Stimulated activated CD4-positive, alpha-beta T cell treated with anti-CD3 and anti-CD28 coated beads, Interleukin-1b, Interleukin-23, amount 100 ng/mL, for 48 hours (primary cell): ENCODE measurements around the gene PCYT2.
A peak's percentile ranks its signal among the peaks of the same experiment; 100 is the strongest.

Experiments used
- DNase-seq: peaks from one replicate; pipeline ENCODE4 v3.0.0-alpha.2; 2020

Gene PCYT2

DNA sequence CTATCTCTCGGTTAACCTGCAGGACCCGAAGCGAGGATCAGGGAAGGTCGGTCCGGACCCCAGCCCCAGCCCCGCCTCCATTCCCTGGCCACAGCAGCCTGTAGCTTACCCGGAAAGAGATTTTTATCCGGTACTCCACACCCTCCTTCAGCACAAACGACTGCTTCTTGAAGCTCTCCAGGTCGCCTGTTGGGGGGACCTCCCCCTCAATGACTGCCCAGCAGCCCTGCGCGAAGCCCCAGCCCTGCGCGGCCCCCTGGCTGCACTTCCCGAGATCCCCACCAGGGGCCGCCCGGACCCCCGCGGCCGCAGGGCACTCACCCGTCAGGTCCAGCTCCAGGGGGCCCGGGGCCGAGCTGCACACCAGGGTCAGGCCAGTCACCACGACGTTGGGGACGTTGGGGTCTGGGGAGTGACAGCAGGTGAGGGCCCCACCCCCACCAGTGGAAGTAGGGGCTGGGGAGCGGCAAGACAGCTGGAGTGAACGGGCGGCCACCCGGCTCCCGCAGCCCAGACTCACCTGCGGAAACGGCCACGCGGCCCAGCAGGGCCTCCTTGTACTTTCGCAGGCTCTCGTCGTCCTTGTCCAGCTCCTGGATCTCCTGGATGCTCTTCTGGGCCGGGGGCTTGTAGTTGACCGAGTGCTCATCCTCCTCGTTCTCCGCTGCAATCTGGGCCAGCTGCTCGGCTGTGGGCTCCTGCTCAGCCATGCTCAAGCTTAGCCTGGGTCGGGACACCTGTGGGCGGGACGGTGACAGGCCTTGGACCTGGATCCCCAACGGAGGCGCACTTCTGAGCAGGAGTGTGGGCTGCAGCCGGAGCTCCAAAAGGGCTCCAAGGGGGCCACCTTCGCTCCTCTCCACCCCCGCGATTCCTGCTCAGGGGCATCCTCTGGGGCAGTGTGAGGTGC is 41.7 kb downstream of the PCYT2 start:
- DNase-seq, result peak; percentile 43

DNA sequence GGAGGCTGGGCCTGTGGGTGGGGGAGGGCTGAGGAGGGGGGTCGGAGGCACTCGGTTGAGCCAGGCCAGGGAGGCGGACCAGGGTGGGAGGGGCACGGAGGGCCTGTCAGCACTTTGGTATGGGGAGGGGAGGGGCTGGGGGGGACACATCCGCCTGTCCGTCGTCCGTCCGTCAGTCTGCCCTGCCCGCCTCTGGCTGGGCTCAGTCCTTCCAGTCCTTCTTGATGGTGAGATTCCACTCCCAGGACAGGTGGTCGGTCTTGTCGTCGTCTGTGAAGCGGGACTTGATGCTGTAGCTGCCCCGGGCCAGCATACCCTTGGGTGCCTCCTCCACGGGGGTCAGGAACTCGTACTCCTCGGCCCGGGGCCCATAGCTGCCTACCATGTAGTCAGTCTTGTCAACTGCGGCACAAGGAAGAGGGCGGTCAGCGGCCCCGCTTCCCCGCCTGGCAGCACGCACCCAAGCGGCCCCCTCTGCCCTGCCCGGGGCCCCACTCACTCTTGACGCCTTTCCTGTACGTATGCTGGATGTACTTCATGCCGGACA is 42.5 kb downstream of the PCYT2 start:
- DNase-seq, result no peak

DNA sequence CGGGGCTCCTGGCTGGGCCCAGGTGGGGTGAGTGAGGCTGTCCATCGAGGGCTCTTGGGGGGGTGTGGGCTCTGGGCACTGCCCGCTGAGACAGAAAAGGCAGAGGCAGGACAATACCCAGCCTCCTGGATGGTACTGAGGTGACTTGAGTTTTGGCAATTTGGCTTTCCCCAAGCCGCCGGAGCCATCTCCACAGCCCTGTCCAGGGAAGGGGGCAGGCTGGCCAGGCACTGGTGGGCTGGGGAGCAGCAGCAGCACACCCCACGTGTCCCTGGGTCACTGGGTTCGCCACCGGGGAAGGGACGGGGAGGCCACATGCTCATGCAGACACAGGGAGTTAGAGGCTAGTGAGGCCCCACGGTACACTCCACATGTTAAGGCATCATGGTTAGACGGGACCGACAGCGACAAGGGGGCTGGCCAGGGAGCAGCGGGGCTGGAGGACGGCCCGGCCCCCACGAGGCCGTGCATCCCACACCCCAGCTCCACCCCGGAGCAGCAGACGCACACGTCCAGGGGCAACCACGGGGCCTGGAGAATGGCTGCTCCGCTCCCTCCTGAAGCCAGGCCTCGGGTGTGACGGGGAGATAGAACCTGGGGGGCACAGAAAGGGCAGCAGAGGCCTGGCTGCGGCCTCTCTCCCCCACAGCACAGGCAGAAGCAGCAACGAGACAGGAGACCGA is 43.1 kb downstream of the PCYT2 start:
- DNase-seq, result no peak

DNA sequence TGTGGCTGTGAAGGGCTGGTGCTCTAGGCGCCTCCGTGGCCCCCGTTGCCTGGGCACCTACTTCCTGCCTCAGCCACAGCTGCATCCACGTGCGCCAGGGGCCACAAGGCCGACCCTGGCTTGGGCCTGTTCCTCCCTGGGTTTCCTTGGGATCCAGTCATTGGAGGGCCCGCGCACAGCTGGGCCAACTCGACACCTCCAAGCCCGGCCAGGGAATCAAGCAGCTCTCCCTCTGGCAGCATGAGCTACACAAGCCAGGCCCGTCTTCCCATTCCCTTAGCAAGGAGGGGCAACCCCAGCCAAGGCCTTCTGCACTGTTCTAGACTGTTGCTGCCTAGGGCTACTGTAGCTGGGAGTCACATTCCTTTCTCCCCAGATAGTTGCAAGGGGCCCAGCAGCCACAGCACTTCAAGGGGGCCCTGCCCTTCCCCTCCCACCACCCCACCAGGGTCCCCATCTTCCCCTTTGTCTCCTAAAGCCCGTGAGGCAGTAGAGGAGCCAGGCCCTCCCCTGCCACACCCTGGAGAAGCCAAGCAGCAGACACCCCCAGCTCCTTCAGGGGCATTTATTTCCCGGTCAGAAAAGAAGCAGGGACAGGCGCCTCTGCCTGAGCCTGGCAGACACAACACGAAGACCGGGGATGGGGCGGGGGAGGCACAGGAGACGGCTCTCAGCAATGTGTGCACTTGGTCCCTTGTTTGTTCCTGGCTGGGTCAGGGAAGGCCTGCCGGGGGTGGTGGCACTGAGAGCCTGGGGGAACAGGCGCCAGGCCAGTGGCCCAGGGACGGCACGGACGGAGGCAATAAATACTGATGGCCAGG is 43.8 kb downstream of the PCYT2 start:
- DNase-seq, result no peak

- no peak for DNase-seq
Observed at GRCh38 chr17:81866440-81867169, 44.6 kb downstream of the PCYT2 start.

GRCh38 chr17:81865733-81866439 is 45.3 kb downstream of the PCYT2 start:
- DNase-seq, result peak; percentile 19

GRCh38 chr17:81865358-81865732 is 45.9 kb downstream of the PCYT2 start:
- no peak for DNase-seq

- DNase-seq, result no peak
Observed at GRCh38 chr17:81863833-81864768, 47.1 kb downstream of the PCYT2 start.

DNA sequence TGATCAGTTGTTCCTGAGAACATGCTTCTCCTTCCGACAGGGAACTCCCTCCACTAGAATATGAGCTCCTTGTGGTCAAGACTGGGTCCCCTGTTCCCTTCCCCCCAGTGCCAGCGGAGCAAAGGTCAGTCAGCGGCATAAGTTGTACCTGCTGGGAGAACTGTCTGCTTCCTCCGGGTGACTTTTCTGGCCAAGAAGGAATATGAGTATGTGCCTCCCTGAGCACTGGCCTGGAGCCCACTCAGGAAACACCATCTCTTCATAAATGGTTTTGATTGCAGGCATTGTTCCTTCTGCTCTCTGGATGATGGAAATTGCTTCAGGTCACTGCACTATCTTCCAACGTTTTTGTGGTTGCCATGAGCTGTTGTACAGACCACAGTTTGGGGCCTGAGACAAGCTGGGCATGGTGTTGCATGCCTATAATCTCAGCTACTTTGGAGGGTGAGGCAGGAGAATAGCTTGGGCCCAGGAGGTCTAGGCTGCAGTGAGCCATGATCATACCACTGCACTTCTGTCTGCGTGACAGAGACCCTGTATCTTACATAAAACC is 48.0 kb downstream of the PCYT2 start:
- DNase-seq, result no peak

GRCh38 chr17:81860756-81861568 is 50.2 kb downstream of the PCYT2 start:
- DNase-seq, result peak; percentile 99

DNA sequence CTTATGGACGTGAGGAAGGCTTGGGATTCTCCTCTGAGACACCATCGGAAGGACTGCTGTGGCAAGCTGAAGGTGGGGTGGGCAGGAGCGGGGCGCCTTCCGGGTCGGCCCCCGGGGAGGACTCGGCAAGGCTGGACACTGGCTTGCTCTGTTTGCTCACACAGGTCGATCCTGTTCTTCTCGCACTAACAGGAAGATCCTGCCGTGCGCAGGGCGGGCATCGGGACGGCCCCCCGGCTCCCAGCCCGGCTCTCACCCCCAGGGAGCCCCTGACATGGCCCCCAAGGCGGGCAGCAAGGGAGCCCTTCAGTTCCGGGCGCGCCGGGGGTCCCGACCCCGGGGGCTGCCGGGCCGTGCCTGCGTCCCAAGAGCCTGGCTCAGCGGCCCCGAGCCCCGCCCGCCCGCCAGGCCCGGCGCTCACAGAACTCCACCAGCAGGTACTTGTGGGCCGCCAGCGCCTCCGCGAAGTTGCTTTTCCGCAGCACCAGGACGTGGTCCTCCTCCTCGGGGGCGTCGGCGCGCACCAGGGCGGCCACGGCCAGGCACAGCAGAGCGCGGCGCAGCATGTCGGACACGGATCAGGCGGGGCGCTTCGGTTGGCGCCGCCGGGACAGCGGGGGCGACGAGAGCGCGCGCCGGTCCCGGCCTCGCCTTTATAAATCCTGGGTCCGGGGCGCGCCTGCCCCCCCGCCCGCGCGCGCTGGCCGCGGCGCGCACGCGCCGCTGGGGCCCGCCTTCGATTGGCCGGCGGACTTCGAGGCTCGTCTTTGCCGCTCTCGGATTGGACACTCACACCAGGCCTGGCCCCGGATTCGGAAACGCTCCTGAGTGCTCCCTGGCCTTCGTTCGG is 51.1 kb downstream of the PCYT2 start, which contains the start of gene P4HB:
TSS of gene P4HB (minus strand) at position 630 of the 850 bp plus-strand sequence. CDS start at position 566, 64 bp downstream.
- DNase-seq, result no peak

DNA sequence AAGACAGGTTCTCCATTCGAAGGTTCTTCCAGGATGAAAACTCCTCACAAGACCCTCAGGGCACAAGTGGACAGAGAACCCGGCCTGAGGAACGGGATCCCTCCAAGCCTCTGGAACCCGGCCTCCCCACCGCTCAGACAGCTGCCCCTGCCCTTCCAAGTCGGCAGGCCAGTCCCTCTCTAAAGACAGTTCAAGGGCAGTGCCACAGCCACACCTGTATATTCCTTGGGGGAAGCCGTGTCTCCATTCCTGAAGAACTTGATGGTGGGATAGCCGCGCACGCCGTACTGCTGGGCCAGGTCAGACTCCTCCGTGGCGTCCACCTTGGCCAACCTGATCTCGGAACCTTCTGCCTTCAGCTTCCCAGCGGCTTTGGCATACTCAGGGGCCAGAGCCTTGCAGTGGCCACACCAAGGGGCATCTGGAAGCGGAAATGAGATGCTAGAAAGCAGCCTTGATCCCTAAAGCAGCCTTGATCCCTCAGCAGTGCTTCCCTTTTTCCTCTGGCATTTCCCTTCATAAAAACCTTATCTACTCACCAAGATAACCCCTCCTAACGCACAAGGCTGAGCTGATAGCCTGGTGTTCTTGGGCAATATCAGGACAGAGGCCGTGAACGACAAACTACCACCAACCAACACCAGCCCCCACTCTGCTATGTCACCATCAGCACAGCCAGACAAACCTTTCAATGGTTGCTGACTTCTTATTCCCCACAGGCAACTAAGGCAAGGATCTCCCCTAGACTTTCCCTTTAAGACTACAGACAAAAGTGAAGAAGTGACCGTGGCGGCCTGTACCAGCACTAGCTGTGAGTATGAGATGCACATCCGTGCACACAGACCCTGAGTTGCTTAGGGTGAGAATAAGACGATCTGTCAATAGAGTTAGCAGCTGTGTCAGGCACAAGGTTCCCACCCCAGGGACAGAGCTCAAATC is 52.0 kb downstream of the PCYT2 start:
- no peak for DNase-seq

DNA sequence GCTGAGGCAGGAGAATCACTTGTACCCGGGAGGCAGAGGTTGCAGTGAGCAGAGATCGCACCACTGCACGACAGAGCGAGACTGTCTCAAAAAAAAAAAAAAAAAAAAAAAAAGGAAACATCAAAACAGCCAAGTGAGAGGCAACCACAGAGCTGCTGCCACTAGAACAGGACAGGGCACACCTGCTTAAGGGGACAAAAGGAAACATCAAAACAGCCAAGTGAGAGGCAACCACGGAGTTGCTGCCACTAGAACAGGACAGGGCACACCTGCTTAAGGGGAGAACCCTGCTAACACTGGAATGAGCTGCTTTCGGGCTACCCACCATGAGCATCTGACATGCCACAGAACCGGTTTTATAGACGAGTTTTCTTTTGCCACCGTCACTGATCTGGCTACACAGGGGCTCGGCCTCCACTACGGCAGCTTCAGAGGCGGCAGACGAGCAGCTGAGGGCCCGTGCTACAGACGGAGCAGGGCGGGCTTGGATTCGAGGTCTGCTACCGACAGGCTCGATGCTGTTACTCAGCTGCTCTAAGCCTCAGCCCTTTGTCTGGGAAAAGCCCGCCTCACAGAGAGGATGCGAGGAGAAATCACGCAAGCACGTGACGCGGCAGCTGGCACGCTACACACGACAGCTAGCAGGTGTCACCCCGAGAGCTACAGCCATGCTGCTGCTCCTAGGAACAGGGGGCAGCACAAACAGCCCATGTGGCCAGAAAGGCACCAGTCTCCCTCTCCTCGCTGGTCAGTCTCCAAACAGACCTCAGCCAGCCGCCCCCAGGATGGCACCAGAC is 52.8 kb downstream of the PCYT2 start:
- DNase-seq, result no peak

- no peak for DNase-seq
Observed at GRCh38 chr17:81854974-81855774, 56.0 kb downstream of the PCYT2 start.

DNA sequence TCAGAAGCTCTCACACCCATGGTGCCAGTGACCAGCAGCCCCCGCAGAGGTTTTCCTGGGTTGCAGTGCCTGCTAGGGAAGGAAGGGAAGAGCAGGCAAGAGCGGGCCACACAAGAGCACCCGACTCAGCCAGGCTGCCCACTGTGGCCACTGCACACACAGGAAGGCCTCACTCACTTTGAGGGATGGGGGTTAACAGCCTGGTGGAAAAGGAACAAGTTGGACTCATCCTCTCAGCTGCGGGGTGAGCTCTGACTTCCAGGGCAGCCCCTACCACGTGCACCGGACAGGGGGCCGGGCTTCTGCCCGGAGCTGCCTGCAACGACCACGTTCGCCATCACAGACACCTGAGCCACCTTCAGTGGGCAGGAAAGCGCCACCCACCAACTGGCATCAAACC is 59.0 kb downstream of the PCYT2 start:
- no peak for DNase-seq
